Measurements from ENCODE around the gene SYPL2.

- TF ChIP-seq POLR2A (IDR thresholded peaks at IDR 0.05; ENCODE audit: low read length) (no peak), GATA1 (IDR thresholded peaks at IDR 0.05; ENCODE audit: low read depth, low read length) (no peak)
Measured at GRCh38 chr1:109493227-109493626, 26.9 kb downstream of the SYPL2 start.
